Mucosa of gallbladder (tissue), 1 donor: ENCODE data around the gene RBFA. TPM values are rescaled to one million over a fixed set of nuclear protein-coding genes. Genes with fewer than 3 reads are reported as not detected.

Source experiments
- DNase-seq: peaks from one replicate; pipeline ENCODE4 v3.0.0-alpha.2; 2020; ENCODE audit warnings: low spot score
- total RNA-seq: library from RNA; stranded (reverse); gene quantifications from one replicate; pipeline ENCODE4 v1.2.1, GENCODE V29; 2021
- donor health status: DM: no; HTN: no; CAD: no.

Gene RBFA
- total RNA-seq, 1 donor from 2014 or later: 17.7 TPM

DNA sequence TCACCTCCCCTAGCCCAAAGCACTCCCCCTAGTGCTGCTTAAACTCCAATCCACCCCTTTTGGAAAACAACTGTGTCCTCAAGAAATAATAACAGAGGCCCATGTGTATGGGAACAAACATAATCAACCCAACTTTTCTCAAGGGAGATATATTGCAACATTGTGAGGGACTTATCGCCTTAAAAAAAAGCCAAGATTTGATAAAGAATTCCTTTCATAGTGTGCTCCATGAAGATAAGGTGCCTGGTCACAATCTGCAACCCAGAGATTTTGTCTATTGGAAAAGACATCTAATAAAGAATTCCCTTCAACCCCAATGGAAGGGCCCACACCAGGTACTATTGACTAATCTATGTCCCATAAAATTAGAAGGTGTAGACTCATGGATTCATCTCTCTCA, 4.5 kb upstream of the RBFA start:
- no peak for DNase-seq

DNA sequence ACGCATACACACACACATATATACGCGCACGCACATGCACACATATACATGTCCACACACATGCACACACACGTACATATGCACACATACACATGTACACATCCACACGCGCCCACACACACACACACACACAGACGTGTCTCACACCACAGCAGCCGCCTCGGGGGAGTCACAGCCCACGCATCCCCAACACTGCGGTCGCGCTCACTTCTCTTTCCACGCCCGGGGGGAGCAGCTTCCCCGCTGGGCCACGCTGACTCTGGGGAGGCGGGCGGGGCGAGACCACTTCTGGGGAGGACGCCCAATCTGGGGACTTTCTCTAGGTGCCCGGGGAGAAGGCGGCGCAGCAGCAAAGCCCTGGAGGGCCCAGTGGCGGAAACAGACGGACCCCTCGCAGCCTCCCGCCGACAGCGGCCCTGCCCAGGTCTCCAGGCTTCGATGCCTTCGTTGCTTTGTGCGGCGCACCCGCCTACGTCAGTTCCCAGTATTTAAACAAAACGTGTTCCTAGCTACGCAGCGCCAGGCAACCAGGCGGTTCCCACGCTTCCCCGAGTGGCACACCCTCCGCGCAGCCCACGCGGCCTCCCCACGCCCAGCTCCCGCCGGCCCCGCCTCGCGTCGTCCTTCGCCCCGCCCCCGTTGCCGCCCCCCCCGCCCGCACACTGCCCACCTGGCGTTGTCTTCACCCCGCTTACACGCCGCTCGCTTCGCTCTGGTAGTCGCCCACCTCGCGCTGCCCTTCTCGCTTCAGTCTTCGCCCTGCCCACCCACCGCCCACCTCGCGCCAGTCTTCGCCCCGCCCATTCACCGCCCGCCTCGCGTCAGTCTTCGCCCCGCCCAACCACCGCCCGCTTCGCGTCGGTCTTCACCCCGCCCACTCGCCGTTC, 810 bp upstream of the RBFA start:
- no peak for DNase-seq

DNA sequence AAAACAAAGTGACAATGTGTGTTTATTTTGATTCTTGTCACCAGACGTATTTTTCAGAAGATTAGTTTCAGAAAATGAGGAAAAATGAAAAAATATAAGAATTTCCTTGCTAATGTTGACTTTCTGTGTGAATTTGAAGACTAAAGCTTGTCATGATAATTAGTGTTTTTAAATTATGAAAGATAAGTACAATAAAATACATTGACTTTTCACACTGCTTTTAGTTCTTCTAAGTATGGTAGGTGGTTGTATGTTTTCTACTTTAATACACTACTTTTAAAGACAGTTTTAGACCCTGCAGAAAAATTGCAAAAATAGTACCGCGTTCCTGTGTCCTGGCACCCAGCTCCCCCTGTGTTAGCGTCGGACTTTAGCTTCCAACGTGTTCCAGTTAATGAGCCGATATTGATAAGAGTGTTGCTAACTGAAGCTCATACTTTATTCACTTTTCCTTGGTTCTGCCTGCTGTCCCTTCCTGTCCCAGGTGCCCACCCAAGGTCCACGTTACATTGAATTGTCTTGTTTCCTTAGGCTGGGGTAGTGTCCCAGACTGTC, 695 bp downstream of the RBFA start:
- DNase-seq: no peak

GRCh38 chr18:80035997-80036396, 1.8 kb downstream of the RBFA start:
- no peak for DNase-seq

DNA sequence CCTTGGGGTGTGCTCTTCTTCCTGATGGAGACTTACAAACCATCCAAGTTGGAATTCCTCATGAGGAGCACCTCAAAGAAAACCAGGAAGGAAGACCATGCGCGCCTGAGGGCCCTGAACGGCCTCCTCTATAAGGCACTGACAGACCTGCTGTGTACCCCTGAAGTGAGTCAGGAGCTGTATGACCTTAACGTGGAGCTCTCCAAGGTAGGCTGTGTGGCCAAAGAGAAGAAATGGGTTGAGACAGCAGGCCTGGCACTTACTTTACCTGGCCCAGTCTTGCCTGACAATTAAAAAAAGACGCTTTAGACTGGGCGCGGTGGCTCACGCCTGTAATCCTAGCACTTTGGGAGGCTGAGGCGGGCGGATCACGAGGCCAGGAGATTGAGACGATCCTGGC, 3.1 kb downstream of the RBFA start:
- no peak for DNase-seq

DNA sequence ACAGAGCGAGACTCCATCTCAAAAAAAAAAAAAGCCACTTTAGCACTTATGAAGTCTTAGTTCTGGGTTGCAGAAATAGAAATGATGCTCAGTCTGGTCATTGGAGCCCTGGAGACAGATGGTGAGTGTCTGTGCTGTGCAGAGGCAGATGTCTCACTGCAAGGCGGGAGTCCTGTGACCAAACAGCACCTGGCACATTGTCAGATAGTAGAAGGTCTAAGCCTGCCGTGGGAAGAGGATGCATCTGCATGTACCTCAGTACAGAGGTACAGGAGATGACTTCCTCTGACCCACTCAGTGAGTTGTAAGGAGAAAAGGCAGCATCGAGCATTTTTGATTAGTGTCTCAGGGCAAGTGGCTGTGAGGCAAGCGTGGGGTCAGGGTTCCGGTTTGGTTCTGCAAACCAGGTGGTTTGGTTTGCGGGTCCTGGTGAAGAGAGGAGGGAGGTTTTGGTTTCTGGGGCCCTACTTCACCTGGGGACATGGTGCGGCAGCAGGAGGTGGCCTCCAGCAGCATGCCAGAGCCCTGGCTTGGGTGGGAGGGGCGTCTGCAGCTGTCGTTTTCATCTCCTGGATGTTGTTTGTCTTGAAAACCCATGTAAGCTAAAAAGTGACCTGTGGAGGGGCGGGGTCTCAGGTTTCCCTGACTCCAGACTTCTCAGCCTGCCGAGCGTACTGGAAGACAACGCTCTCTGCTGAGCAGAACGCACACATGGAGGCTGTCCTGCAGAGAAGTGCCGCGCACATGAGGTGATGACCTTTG, 3.8 kb downstream of the RBFA start:
- no peak for DNase-seq

DNA sequence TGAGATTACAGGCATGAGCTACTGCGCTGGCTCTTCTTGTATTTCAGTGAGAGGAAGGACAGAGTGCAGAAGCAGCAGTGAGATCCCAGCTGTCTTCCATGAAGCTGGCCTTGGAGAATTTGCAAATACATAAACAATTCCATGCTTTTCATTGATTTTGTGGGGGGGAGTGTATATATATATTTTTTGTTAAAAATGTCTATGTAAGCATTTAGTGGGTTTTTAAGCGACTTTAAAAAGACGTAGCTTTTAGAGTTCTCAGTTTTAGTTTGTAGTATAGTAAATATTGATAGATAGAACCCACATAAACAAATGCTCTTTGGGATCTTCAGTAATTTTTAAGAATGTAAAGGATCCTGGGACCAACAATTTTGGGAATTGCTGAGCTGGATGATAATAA, 6.3 kb downstream of the RBFA start:
- no peak for DNase-seq

DNA sequence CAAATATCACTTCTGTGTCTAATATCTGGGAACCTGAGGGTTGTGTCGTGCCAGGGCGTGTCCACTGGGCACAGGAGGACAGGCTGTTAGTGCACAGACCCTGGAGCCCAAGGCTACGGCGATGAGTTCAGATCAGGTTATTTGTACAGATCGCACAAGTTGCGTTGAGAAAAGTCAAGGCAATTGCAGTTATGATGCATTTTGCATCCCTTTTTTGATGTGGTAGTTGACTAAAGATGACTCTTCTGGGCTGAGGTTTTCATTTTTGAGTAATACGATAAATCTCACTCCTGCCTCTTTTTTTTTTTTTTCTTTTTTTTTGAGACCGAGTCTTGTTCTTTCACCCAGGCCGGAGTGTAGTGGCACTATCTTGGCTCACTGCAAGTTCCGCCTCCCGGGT, 7.2 kb downstream of the RBFA start:
- no peak for DNase-seq

- no peak for DNase-seq
Observed at GRCh38 chr18:80042785-80043184, 8.6 kb downstream of the RBFA start.

DNA sequence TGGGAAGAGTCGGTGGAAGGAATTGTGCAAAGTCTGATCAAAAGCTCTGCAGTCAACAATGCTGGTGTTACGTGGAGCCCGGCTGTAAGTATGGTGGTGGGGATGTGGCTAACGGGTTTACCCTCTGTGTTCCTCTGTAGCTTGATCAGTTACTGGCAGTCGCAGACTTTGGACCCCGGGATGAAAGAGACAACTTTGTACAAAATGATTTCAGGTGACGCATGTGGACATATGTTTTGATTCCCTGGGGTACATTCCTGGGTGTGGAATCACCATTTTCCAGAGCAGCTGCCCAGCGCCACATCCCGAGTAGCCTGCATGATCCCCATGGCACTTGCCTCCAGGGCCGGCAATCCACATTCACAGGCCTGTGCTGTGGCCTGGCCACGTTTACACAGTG, 9.8 kb downstream of the RBFA start:
- no peak for DNase-seq

GRCh38 chr18:80046011-80046410, 11.8 kb downstream of the RBFA start:
- no peak for DNase-seq

DNA sequence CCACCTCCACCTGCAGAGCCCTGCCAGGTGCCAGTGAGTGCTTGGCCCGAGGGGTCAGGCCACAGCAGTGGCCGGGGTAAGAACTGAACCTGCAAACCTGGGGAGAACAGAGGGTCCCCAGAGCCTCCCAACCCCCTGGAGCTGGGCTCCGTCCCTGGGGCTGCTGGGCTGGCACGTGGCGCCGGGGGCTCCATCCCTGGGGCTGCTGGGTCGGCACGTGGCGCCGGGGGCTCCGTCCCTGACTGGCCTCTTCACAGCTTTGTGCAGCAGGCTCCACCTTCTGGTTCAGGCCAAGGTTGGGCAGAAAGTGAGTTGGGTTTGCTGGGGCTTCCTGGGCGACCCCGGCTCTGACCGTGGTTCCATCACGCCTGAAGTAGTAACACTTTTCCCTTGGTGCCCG, 12.2 kb downstream of the RBFA start:
- DNase-seq: no peak

- DNase-seq: no peak
Observed at GRCh38 chr18:80046961-80047541, 12.8 kb downstream of the RBFA start.

GRCh38 chr18:80050797-80051196, 16.6 kb downstream of the RBFA start:
- no peak for DNase-seq

GRCh38 chr18:80056095-80056494, 21.9 kb downstream of the RBFA start:
- DNase-seq: no peak

GRCh38 chr18:80059945-80060344, 25.7 kb downstream of the RBFA start:
- no peak for DNase-seq

GRCh38 chr18:80065705-80066104, 31.5 kb downstream of the RBFA start:
- no peak for DNase-seq

GRCh38 chr18:80067321-80067720, 33.1 kb downstream of the RBFA start:
- DNase-seq: no peak

DNA sequence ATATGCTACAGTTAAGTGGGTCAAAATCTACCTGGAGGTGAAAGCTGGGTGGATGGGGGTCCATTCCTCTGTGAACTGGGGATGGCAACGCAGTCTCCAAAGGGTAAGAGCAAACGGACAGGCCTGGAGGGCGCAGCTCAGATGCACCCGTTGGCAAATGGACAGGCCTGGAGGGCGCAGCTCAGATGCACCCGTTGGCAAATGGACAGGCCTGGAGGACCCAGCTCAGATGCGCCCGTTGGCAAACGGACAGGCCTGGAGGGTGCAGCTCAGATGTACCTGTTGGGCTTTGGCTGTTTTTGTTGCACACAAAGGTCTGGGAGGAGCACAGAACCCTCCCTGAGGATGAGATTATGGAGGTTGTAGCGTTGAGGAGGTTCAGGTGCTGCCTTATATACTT, 33.7 kb downstream of the RBFA start:
- no peak for DNase-seq

DNA sequence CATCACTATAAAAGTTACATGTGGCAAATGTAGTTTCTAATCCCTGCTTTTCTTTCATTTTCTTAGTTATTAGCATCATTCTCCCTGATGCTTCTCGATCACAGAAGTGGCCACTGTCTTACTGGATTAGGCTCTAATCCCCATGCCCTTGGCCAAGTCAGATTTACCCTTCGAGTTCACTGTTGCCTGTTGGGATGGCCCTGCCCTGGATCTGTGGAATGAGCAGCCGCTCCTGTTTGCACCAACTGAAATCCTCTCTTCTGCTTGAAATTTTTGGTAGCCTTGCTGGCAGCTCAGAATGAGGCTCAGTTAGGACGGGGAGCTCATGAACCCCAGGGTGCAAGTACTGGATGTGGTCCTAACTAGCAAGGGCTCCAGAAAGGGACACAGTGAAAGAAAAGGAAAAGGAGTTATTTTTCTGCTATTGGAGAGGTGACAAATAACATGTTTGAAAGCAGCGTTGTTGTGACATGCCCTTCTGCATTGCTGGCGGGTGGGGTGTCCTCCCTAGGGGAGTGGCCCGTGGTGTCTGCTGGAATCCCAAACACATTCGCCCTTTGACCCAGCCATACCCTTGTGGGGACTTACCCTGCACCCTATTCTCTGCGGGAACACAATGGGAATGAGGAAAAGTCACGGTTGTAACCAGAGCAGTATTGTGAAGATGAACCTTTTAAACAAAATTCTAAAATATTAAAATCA, 34.5 kb downstream of the RBFA start:
- no peak for DNase-seq

DNA sequence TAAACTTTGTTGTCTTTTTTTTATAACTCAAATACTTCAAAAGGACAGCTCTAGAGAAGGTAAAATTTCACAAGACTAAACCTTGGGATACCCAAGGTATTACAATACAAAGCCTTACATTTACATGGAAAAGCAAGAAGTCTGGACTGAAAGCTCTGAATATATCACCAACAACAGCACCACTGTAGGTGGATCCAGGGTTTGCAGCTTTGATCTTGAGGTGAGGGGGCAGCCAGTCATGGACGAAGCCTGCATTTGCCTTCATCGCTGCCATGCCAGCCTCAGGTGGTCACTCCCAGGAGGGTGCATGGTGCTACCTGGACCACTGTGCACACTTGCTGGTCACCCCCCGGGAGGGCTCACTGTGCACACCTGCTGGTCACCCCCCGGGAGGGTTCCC, 36.6 kb downstream of the RBFA start:
- DNase-seq: no peak

- DNase-seq: no peak
Observed at GRCh38 chr18:80074183-80074582, 39.9 kb downstream of the RBFA start.
